C4-2B (cell line): ENCODE data around the gene SSNA1.

Experiments used
- H3K27ac ChIP-seq: fragments of 450-650 bp; 2 replicates; pipeline ENCODE4 v1.5.1; 2017
- CTCF ChIP-seq: fragments of 450-650 bp; conservative IDR thresholded peaks from 2 replicates; pipeline ENCODE4 v1.5.1; 2017; ENCODE audit warnings: mild to moderate bottlenecking
- ZFX ChIP-seq: fragments of 450-650 bp; IDR thresholded peaks from 2 replicates; pipeline ENCODE4 v1.6.1; 2017

The SSNA1 gene

GRCh38 chr9:137194388-137194787, 5.9 kb downstream of the SSNA1 start:
- TF ChIP-seq ZFX (no peak), CTCF (no peak)
- H3K27ac ChIP-seq = peak overlapping the region; percentile 85

GRCh38 chr9:137194909-137195308, 6.4 kb downstream of the SSNA1 start:
- H3K27ac ChIP-seq = peak overlapping the region; percentile 85
- TF ChIP-seq ZFX = no peak
- TF ChIP-seq CTCF = no peak

GRCh38 chr9:137195525-137196220, 7.2 kb downstream of the SSNA1 start:
- TF ChIP-seq CTCF (no peak), ZFX (no peak)
- H3K27ac ChIP-seq = peak overlapping the region; percentile 85

GRCh38 chr9:137198051-137198901, 9.8 kb downstream of the SSNA1 start:
- peak overlapping the region; percentile 85 for H3K27ac ChIP-seq
- TF ChIP-seq CTCF = no peak
- TF ChIP-seq ZFX = no peak

- TF ChIP-seq ZFX (peak; percentile 17; the same call in 1 of the 2 replicates), CTCF (no peak)
- H3K27ac ChIP-seq = peak overlapping the region; percentile 85
Measured at GRCh38 chr9:137198902-137199283, 10.4 kb downstream of the SSNA1 start.

GRCh38 chr9:137199411-137200121, 11.1 kb downstream of the SSNA1 start:
- peak overlapping the region; percentile 85 for H3K27ac ChIP-seq
- TF ChIP-seq ZFX (no peak; the same call in 1 of the 2 replicates), CTCF (no peak)
